H9 (cell line): ENCODE data around the gene EBF4. TPM values are rescaled to one million over a fixed set of nuclear protein-coding genes. Genes with fewer than 3 reads are reported as not detected.

Experiments used
- DNase-seq: peaks from one replicate; pipeline ENCODE4 v3.0.0-alpha.2; 2017
- H2AFZ ChIP-seq: one replicate; pipeline ENCODE4 v1.6.1; 2013; ENCODE audit warnings: mild to moderate bottlenecking, low read length, control low read depth, moderate library complexity
- H2AK5ac ChIP-seq: 2 replicates; pipeline ENCODE4 v1.6.1; 2013; ENCODE audit warnings: low read length, control low read depth, mixed read lengths; ENCODE audit not compliant: insufficient read length
- H2BK120ac ChIP-seq: one replicate; pipeline ENCODE4 v1.6.1; 2013; ENCODE audit warnings: low read depth, mild to moderate bottlenecking, low read length, control low read depth, inconsistent platforms; ENCODE audit not compliant: poor library complexity, severe bottlenecking
- H2BK12ac ChIP-seq: 2 replicates; pipeline ENCODE4 v1.6.1; 2013; ENCODE audit warnings: low read length, control low read depth, mixed read lengths, low read depth; ENCODE audit not compliant: insufficient read length
- H2BK15ac ChIP-seq: 2 replicates; pipeline ENCODE4 v1.6.1; 2013; ENCODE audit warnings: low read depth, low read length, control low read depth
- H2BK20ac ChIP-seq: one replicate; pipeline ENCODE4 v1.6.1; 2013; ENCODE audit warnings: low read depth, mild to moderate bottlenecking, low read length, control low read depth, inconsistent platforms; ENCODE audit not compliant: poor library complexity, severe bottlenecking
- H2BK5ac ChIP-seq: 2 replicates; pipeline ENCODE4 v1.6.1; 2013; ENCODE audit warnings: low read length, control low read depth, mixed read lengths; ENCODE audit not compliant: insufficient read length
- H3K14ac ChIP-seq: 2 replicates; pipeline ENCODE4 v1.6.1; 2013; ENCODE audit warnings: low read length, control low read depth; ENCODE audit not compliant: insufficient read depth
- H3K18ac ChIP-seq: 2 replicates; pipeline ENCODE4 v1.6.1; 2013; ENCODE audit warnings: low read depth, mild to moderate bottlenecking, mixed read lengths, low read length, control low read depth; ENCODE audit not compliant: insufficient read length
- H3K23ac ChIP-seq: 2 replicates; pipeline ENCODE4 v1.6.1; 2013; ENCODE audit warnings: low read length, control low read depth, mixed read lengths, low read depth; ENCODE audit not compliant: insufficient read length
- H3K23me2 ChIP-seq: 2 replicates; pipeline ENCODE4 v1.6.1; 2013; ENCODE audit warnings: low read depth, mild to moderate bottlenecking, mixed read lengths, low read length, control low read depth; ENCODE audit not compliant: insufficient read length, poor library complexity, severe bottlenecking
- H3K27ac ChIP-seq: 2 replicates; pipeline ENCODE4 v1.5.1; 2013; ENCODE audit warnings: low read length, control low read depth, mixed read lengths, low read depth; ENCODE audit not compliant: insufficient read length
- H3K27me3 ChIP-seq: 2 replicates; pipeline ENCODE4 v1.6.1; 2013; ENCODE audit warnings: low read length, control low read depth, inconsistent platforms; ENCODE audit not compliant: insufficient read depth
- H3K4ac ChIP-seq: 2 replicates; pipeline ENCODE4 v1.6.1; 2013; ENCODE audit warnings: low read depth, mild to moderate bottlenecking, control low read depth, inconsistent platforms, low read length, moderate library complexity
- H3K4me1 ChIP-seq: 2 replicates; pipeline ENCODE4 v1.6.1; 2013; ENCODE audit warnings: low read length, control low read depth, inconsistent platforms; ENCODE audit not compliant: insufficient read depth
- H3K4me2 ChIP-seq: 2 replicates; pipeline ENCODE4 v1.6.1; 2013; ENCODE audit warnings: low read length, control low read depth, mixed read lengths; ENCODE audit not compliant: insufficient read length, insufficient read depth
- H3K56ac ChIP-seq: 2 replicates; pipeline ENCODE4 v1.6.1; 2013; ENCODE audit warnings: low read depth, mild to moderate bottlenecking, mixed read lengths, low read length, control low read depth; ENCODE audit not compliant: insufficient read length
- H3K79me1 ChIP-seq: 2 replicates; pipeline ENCODE4 v1.6.1; 2013; ENCODE audit warnings: low read depth, mild to moderate bottlenecking, moderate library complexity, low read length, control low read depth, inconsistent platforms; ENCODE audit not compliant: insufficient read depth, poor library complexity, severe bottlenecking
- H3K79me2 ChIP-seq: 2 replicates; pipeline ENCODE4 v1.6.1; 2013; ENCODE audit warnings: low read length, control low read depth, inconsistent platforms; ENCODE audit not compliant: insufficient read depth
- H3K9ac ChIP-seq: 2 replicates; pipeline ENCODE4 v1.6.1; 2013; ENCODE audit warnings: low read length, control low read depth, mixed read lengths; ENCODE audit not compliant: insufficient read length; ENCODE audit errors: extremely low read depth
- H3K9me3 ChIP-seq: one replicate; pipeline ENCODE4 v1.6.1; 2013; ENCODE audit warnings: low read depth, low read length, inconsistent platforms; ENCODE audit not compliant: control insufficient read depth
- H3T11ph ChIP-seq: one replicate; pipeline ENCODE4 v1.6.1; 2013; ENCODE audit warnings: mild to moderate bottlenecking, low read length, control low read depth, inconsistent platforms
- H4K20me1 ChIP-seq: one replicate; pipeline ENCODE4 v1.6.1; 2013; ENCODE audit not compliant: control insufficient read depth, insufficient read length, insufficient read depth
- H4K5ac ChIP-seq: 2 replicates; pipeline ENCODE4 v1.6.1; 2013; ENCODE audit warnings: low read depth, mild to moderate bottlenecking, mixed read lengths, low read length, control low read depth; ENCODE audit not compliant: insufficient read length
- H4K8ac ChIP-seq: replicated peaks from 2 replicates; pipeline ENCODE4 v1.6.1; 2013; ENCODE audit warnings: low read length, control low read depth, mixed read lengths, low read depth; ENCODE audit not compliant: insufficient read length
- H4K91ac ChIP-seq: 2 replicates; pipeline ENCODE4 v1.6.1; 2013; ENCODE audit warnings: low read depth, mild to moderate bottlenecking, moderate library complexity, mixed read lengths, low read length, control low read depth; ENCODE audit not compliant: insufficient read length
- H3K27ac Mint-ChIP-seq, 3 experiments: 2 replicates in 2 of 3; 3 replicates in 1 of 3; pipeline ENCODE4 v1.8.0; 2020 to 2021; ENCODE audit warnings: mixed read lengths in 3 of 3, mild to moderate bottlenecking in 1 of 3, moderate library complexity in 1 of 3
- H3K27me3 Mint-ChIP-seq: 2 replicates; pipeline ENCODE4 v1.8.0; 2021; ENCODE audit warnings: low read depth, mild to moderate bottlenecking, moderate library complexity, mixed read lengths
- H3K36me3 Mint-ChIP-seq, 3 experiments: 2 replicates in 2 of 3; 3 replicates in 1 of 3; pipeline ENCODE4 v1.8.0; 2020 to 2021; ENCODE audit warnings: low read depth in 3 of 3, mixed read lengths in 3 of 3; ENCODE audit not compliant: insufficient read depth in 1 of 3
- H3K4me1 Mint-ChIP-seq, 2 experiments: 2 replicates each; pipeline ENCODE4 v1.8.0; 2020; ENCODE audit warnings: mixed read lengths in 2 of 2
- H3K4me3 Mint-ChIP-seq, 2 experiments: 2 replicates in 1 of 2; 3 replicates in 1 of 2; pipeline ENCODE4 v1.8.0; 2020 to 2021; ENCODE audit warnings: mild to moderate bottlenecking in 2 of 2, mixed read lengths in 2 of 2, moderate library complexity in 1 of 2
- H3K9me3 Mint-ChIP-seq, 2 experiments: 2 replicates in 1 of 2; 3 replicates in 1 of 2; pipeline ENCODE4 v1.8.0; 2020; ENCODE audit warnings: mild to moderate bottlenecking in 2 of 2, mixed read lengths in 2 of 2, moderate library complexity in 1 of 2
- CTCF ChIP-seq: fragments of 200-600 bp; sonication (generic); conservative IDR thresholded peaks from 3 replicates; pipeline ENCODE4 v1.8.0; 2021; ENCODE audit warnings: antibody characterized with exemption, mild to moderate bottlenecking
- WGBS: extraction: QIAGEN DNeasy Blood & Tissue Kit; methylation state at CpG from one replicate; pipeline ENCODE4 v1.1.7; 2013; ENCODE audit warnings: missing lambda C conversion rate, low lambda C conversion rate, mixed read lengths; ENCODE audit not compliant: insufficient read length; ENCODE audit errors: extremely low coverage; 5-methylcytosine and 5-hydroxymethylcytosine counted together
- total RNA-seq: library from RNA; stranded (reverse); gene quantifications from 2 replicates; pipeline ENCODE4 v1.2.1, GENCODE V29; 2021

The EBF4 gene
- total RNA-seq, 1 experiment from 2014 or later: 3.9 TPM

GRCh38 chr20:2806351-2806701, 113.7 kb downstream of the EBF4 start:
- H3K4me3 Mint-ChIP-seq: peak overlapping the region in 1 of 2 experiments; percentile 16; a peak in 1 of 5 replicates
- no CpG with 5 or more reads among the region's 4 CpGs for WGBS
- no peak overlapping the region for H2BK120ac ChIP-seq
- no peak overlapping the region for H4K5ac ChIP-seq
- peaks cover 42% of the 10 kb centered on the region for H3K27me3 ChIP-seq
- no peak overlapping the region for H3K9ac ChIP-seq
- no peaks in the 10 kb centered on the region for H3K79me1 ChIP-seq
- H3K18ac ChIP-seq: no peak overlapping the region
- H2BK12ac ChIP-seq: no peak overlapping the region
- peaks cover 3 to 5% of the 10 kb centered on the region in 2 experiments; a peak in 3 of 5 replicates for H3K9me3 Mint-ChIP-seq
- H3K9me3 ChIP-seq: no peaks in the 10 kb centered on the region
- no peaks in the 10 kb centered on the region; a peak in 1 of 7 replicates for H3K36me3 Mint-ChIP-seq
- no peak overlapping the region for H3K4me2 ChIP-seq
- no peak for DNase-seq
- no peak overlapping the region for H2AFZ ChIP-seq
- no peaks in the 10 kb centered on the region for H3K79me2 ChIP-seq
- H4K20me1 ChIP-seq: no peaks in the 10 kb centered on the region
- H3K23ac ChIP-seq: no peak overlapping the region
- H3K27ac ChIP-seq: no peak overlapping the region
- TF ChIP-seq CTCF: no peak
- no peak overlapping the region for H2BK5ac ChIP-seq
- no peak overlapping the region for H2AK5ac ChIP-seq
- H3K27ac Mint-ChIP-seq: no peak overlapping the region
- no peak overlapping the region for H3K56ac ChIP-seq
- H4K91ac ChIP-seq: no peak overlapping the region
- no peak overlapping the region for H3T11ph ChIP-seq
- H3K14ac ChIP-seq: no peak overlapping the region
- H3K4ac ChIP-seq: no peak overlapping the region
- no peak overlapping the region for H4K8ac ChIP-seq
- H3K27me3 Mint-ChIP-seq: peaks cover 76% of the 10 kb centered on the region
- H3K23me2 ChIP-seq: peaks cover 2% of the 10 kb centered on the region
- H2BK15ac ChIP-seq: no peak overlapping the region
- H3K4me1 Mint-ChIP-seq: peaks cover 15 to 24% of the 10 kb centered on the region in 2 experiments
- no peak overlapping the region for H2BK20ac ChIP-seq
- H3K4me1 ChIP-seq: peaks cover 7% of the 10 kb centered on the region; the same call in 1 of the 2 replicates
